Body of pancreas (tissue), 4 donors: ENCODE measurements around the gene PDE4D. TPM values are rescaled to one million over a fixed set of nuclear protein-coding genes. Genes with fewer than 3 reads are reported as not detected.
A peak's percentile ranks its signal among the peaks of the same experiment; 100 is the strongest.

Experiments
- ATAC-seq: fragments of 150-250 bp; one replicate; pipeline ENCODE4 v1.9.1; 2016
- DNase-seq, 4 donors: peaks; one replicate each; pipeline ENCODE4 v3.0.0-alpha.2; 2019
- H3K27ac ChIP-seq, 4 donors: fragments of 200-600 bp; sonication (generic); 1 replicate in 3 of 4; 2 replicates in 1 of 4; pipeline versions ENCODE4 v1.5.1 to v1.6.1; 2016 to 2019; ENCODE audit warnings: mild to moderate bottlenecking in 1 of 4, mixed read lengths in 1 of 4, moderate library complexity in 1 of 4
- H3K27me3 ChIP-seq, 2 donors: fragments of 200-600 bp; sonication (generic); one replicate each; pipeline ENCODE4 v1.6.0; 2016; ENCODE audit warnings: mild to moderate bottlenecking in 1 of 2
- H3K36me3 ChIP-seq, 2 donors: fragments of 200-600 bp; sonication (generic); replicated peaks in 1 of 2; 2 replicates each; pipeline ENCODE4 v1.5.1; 2016; ENCODE audit warnings: low read depth in 2 of 2; ENCODE audit not compliant: insufficient read depth in 1 of 2
- H3K4me1 ChIP-seq: fragments of 200-600 bp; sonication (generic); one replicate; pipeline ENCODE4 v1.6.0; 2016
- H3K4me3 ChIP-seq, 2 donors: fragments of 200-600 bp; sonication (generic); 1 replicate in 1 of 2; 2 replicates in 1 of 2; pipeline ENCODE4 v1.5.1; 2016 to 2019
- H3K9me3 ChIP-seq, 3 donors: fragments of 200-600 bp; sonication (generic); 1 replicate in 2 of 3; 2 replicates in 1 of 3; pipeline ENCODE4 v1.5.1; 2016
- CTCF ChIP-seq, 7 experiments: fragments of 450-650 bp in 4 of 7; fragments of 200-600 bp in 3 of 7; sonication (generic) in 3 of 7; IDR thresholded peaks; one replicate each; pipeline ENCODE4 v1.5.1; 2016 to 2019; ENCODE audit warnings: antibody characterized with exemption in 7 of 7
- POLR2A ChIP-seq, 3 donors: fragments of 450-650 bp; IDR thresholded peaks; one replicate each; pipeline ENCODE4 v1.6.1; 2016; ENCODE audit warnings: antibody characterized with exemption in 3 of 3, mild to moderate bottlenecking in 2 of 3
- WGBS, 2 donors: methylation state at CpG; one replicate each; pipeline ENCODE4 v1.1.5; 2017; 5-methylcytosine and 5-hydroxymethylcytosine counted together
- intact Hi-C: fragments of 100-400 bp; cut with DNase I; formaldehyde crosslinking; loops from one replicate; pipeline ENCODE4 v1.15.1; 2023
- total RNA-seq, 2 donors: library from RNA; depleted of rRNA; stranded (reverse); fragments of >200 nt; gene quantifications; one replicate each; pipeline ENCODE4 v1.1.0, GENCODE V29; 2016

Gene PDE4D
- total RNA-seq, 2 donors from 2014 or later = 8.6 to 9.2 TPM

- DNase-seq = no peak
- peaks cover 12% of the 10 kb centered on the region for H3K4me1 ChIP-seq
- WGBS, 2 donors = 78 to 79% methylated on average over 4 of the region's 4 CpGs
Observed at GRCh38 chr5:59293700-59294099, 599.8 kb downstream of the PDE4D start.

DNA sequence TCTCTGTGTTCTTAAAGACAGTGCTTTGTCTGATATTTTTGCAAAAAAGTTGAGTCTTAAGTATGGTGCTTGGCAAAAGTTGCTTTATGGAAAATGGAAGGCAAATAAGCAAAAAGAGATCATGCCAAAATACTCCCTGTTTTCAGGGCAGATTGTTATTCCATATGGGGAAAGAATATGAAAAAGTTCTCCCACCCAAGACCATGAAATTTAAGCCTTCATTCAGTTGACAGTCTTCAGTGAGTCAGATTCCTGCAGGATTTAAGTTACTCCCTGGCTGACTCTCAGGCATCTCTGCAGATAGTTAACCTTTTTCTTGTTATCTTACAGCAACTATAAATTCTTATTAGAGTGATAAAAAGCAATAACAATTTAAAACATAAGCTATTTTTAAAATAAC is 601.6 kb downstream of the PDE4D start:
- ATAC-seq (no peak), DNase-seq (no peak)
- H3K4me1 ChIP-seq = peaks cover 6% of the 10 kb centered on the region
- no peak overlapping the region for H3K4me3 ChIP-seq
- H3K27me3 ChIP-seq = no peaks in the 10 kb centered on the region
- no peak overlapping the region for H3K27ac ChIP-seq
- no peak for TF ChIP-seq POLR2A (IDR thresholded peaks at IDR 0.05)
- no peak for TF ChIP-seq CTCF (IDR thresholded peaks at IDR 0.05)
- no peaks in the 10 kb centered on the region for H3K36me3 ChIP-seq
- intact Hi-C loops = no loop called here
- no peaks in the 10 kb centered on the region for H3K9me3 ChIP-seq

More at GRCh38 chr5:59293700-59294099, 599.8 kb downstream of the PDE4D start:
- no peak for TF ChIP-seq CTCF (IDR thresholded peaks at IDR 0.05)
- no peak for TF ChIP-seq POLR2A (IDR thresholded peaks at IDR 0.05)
- no peak for ATAC-seq
- Histone ChIP-seq H3K36me3 (no peaks in the 10 kb centered on the region), H3K9me3 (no peaks in the 10 kb centered on the region), H3K27me3 (no peaks in the 10 kb centered on the region), H3K27ac (no peak overlapping the region), H3K4me3 (no peak overlapping the region)
- intact Hi-C loops = no loop called here

GRCh38 chr5:59287884-59288283 is 605.6 kb downstream of the PDE4D start:
- ATAC-seq = no peak
- H3K4me1 ChIP-seq = no peaks in the 10 kb centered on the region
- intact Hi-C loops = no loop called here
- no peak for DNase-seq
- no peaks in the 10 kb centered on the region for H3K36me3 ChIP-seq
- no peaks in the 10 kb centered on the region for H3K27me3 ChIP-seq
- no peaks in the 10 kb centered on the region for H3K9me3 ChIP-seq
- no peak overlapping the region for H3K4me3 ChIP-seq
- H3K27ac ChIP-seq = no peak overlapping the region
- 70 to 72% methylated on average over 2 of the region's 2 CpGs for WGBS, 2 donors
- no peak for TF ChIP-seq CTCF (IDR thresholded peaks at IDR 0.05)
- TF ChIP-seq POLR2A (IDR thresholded peaks at IDR 0.05) = no peak

GRCh38 chr5:59287361-59287760 is 606.2 kb downstream of the PDE4D start:
- 96 to 97% methylated on average over 3 of the region's 3 CpGs for WGBS, 2 donors
- Histone ChIP-seq H3K27me3 (no peaks in the 10 kb centered on the region), H3K36me3 (no peaks in the 10 kb centered on the region), H3K4me1 (no peaks in the 10 kb centered on the region), H3K9me3 (no peaks in the 10 kb centered on the region), H3K27ac (no peak overlapping the region), H3K4me3 (no peak overlapping the region)
- TF ChIP-seq POLR2A (IDR thresholded peaks at IDR 0.05) = no peak
- TF ChIP-seq CTCF (IDR thresholded peaks at IDR 0.05) = no peak
- intact Hi-C loops = no loop called here
- ATAC-seq = no peak
- DNase-seq = peak in 1 of 4 donors; percentile 15

- no peaks in the 10 kb centered on the region for H3K36me3 ChIP-seq
- TF ChIP-seq CTCF (IDR thresholded peaks at IDR 0.05) (no peak), POLR2A (IDR thresholded peaks at IDR 0.05) (no peak)
- DNase-seq = no peak
- WGBS, 2 donors = 84 to 89% methylated on average over 1 of the region's 1 CpG
- no peaks in the 10 kb centered on the region for H3K9me3 ChIP-seq
- no peak for ATAC-seq
- H3K27me3 ChIP-seq = no peaks in the 10 kb centered on the region
- intact Hi-C loops = no loop called here
- no peaks in the 10 kb centered on the region for H3K4me1 ChIP-seq
- H3K4me3 ChIP-seq = no peak overlapping the region
- no peak overlapping the region for H3K27ac ChIP-seq
Observed at GRCh38 chr5:59286510-59286909, 607.0 kb downstream of the PDE4D start.
